Astrocyte (in vitro differentiated cells and primary cell): ENCODE data around the gene URB1. TPM values are rescaled to one million over a fixed set of nuclear protein-coding genes. Genes with fewer than 3 reads are reported as not detected.

Source experiments
- DNase-seq: peaks from one replicate; pipeline ENCODE4 v3.0.0-alpha.2; 2010; ENCODE audit warnings: low read depth
- FAIRE-seq: peaks from 2 replicates; lab custom pipeline; 2011; peaks lifted over from hg19 to GRCh38; lab: Jason Lieb, UNC
- H2AFZ ChIP-seq: 2 replicates; pipeline ENCODE4 v1.6.0; 2012; ENCODE audit warnings: low read depth, low read length, inconsistent platforms
- H3K27ac ChIP-seq: 2 replicates; pipeline ENCODE4 v1.5.1; 2011; ENCODE audit warnings: low read depth, low read length, inconsistent platforms
- H3K27me3 ChIP-seq: 2 replicates; pipeline ENCODE4 v1.6.0; 2011; ENCODE audit warnings: low read length, inconsistent platforms; ENCODE audit not compliant: insufficient read depth
- H3K36me3 ChIP-seq: 2 replicates; pipeline ENCODE4 v1.5.1; 2011; ENCODE audit warnings: low read length, inconsistent platforms; ENCODE audit not compliant: insufficient read depth
- H3K4me1 ChIP-seq: 2 replicates; pipeline ENCODE4 v1.5.1; 2011; ENCODE audit warnings: low read length, inconsistent platforms; ENCODE audit not compliant: insufficient read depth
- H3K4me2 ChIP-seq: 2 replicates; pipeline ENCODE4 v1.6.0; 2012; ENCODE audit warnings: low read length, inconsistent platforms
- H3K4me3 ChIP-seq: 2 replicates; pipeline ENCODE4 v1.5.1; 2011; ENCODE audit warnings: low read depth, mild to moderate bottlenecking, low read length, inconsistent platforms; ENCODE audit not compliant: insufficient read depth
- H3K79me2 ChIP-seq: 2 replicates; pipeline ENCODE4 v1.6.0; 2012; ENCODE audit warnings: mild to moderate bottlenecking, low read length, inconsistent platforms; ENCODE audit not compliant: insufficient read depth
- H3K9ac ChIP-seq: 2 replicates; pipeline ENCODE4 v1.6.0; 2012; ENCODE audit warnings: mild to moderate bottlenecking, low read length, inconsistent platforms
- H3K9me3 ChIP-seq: 2 replicates; pipeline ENCODE4 v1.5.1; 2012; ENCODE audit warnings: low read depth, mild to moderate bottlenecking, low read length, inconsistent platforms; ENCODE audit not compliant: insufficient read depth
- H4K20me1 ChIP-seq: 2 replicates; pipeline ENCODE4 v1.6.0; 2012; ENCODE audit warnings: low read length, inconsistent platforms; ENCODE audit not compliant: insufficient read depth
- H3K27ac Mint-ChIP-seq: one replicate; pipeline ENCODE4 v1.8.0; 2021; ENCODE audit warnings: mild to moderate bottlenecking, mixed read lengths; ENCODE audit not compliant: unreplicated experiment
- H3K27me3 Mint-ChIP-seq: one replicate; pipeline ENCODE4 v1.8.0; 2021; ENCODE audit warnings: low read depth, mixed read lengths; ENCODE audit not compliant: unreplicated experiment
- H3K36me3 Mint-ChIP-seq: one replicate; pipeline ENCODE4 v1.8.0; 2021; ENCODE audit warnings: low read depth, mixed read lengths; ENCODE audit not compliant: unreplicated experiment
- H3K4me1 Mint-ChIP-seq: one replicate; pipeline ENCODE4 v1.8.0; 2021; ENCODE audit warnings: low read depth, mixed read lengths; ENCODE audit not compliant: unreplicated experiment
- H3K4me3 Mint-ChIP-seq: one replicate; pipeline ENCODE4 v1.8.0; 2021; ENCODE audit warnings: mild to moderate bottlenecking, moderate library complexity, mixed read lengths; ENCODE audit not compliant: unreplicated experiment
- H3K9me3 Mint-ChIP-seq: one replicate; pipeline ENCODE4 v1.8.0; 2021; ENCODE audit warnings: mild to moderate bottlenecking, mixed read lengths; ENCODE audit not compliant: unreplicated experiment
- CTCF ChIP-seq: IDR thresholded peaks from 2 replicates; pipeline ENCODE4 v1.5.1; 2011; ENCODE audit warnings: low read depth, mild to moderate bottlenecking, inconsistent platforms, low read length, moderate library complexity; ENCODE audit not compliant: insufficient read depth
- EZH2 ChIP-seq: IDR thresholded peaks from 2 replicates; pipeline ENCODE4 v1.6.1; 2012; ENCODE audit warnings: mild to moderate bottlenecking, low read length, inconsistent platforms; ENCODE audit not compliant: insufficient read depth
- total RNA-seq: library from RNA; stranded (reverse); gene quantifications from 2 replicates; pipeline ENCODE4 v1.2.1, GENCODE V29; 2021

The URB1 gene
- total RNA-seq, 1 donor from 2014 or later, result 19.2 TPM

- Histone ChIP-seq H3K36me3 (peaks cover 81% of the 10 kb centered on the region), H3K27me3 (no peaks in the 10 kb centered on the region), H3K9ac (no peak overlapping the region), H3K9me3 (no peaks in the 10 kb centered on the region), H3K4me3 (no peak overlapping the region), H4K20me1 (peaks cover 32% of the 10 kb centered on the region), H2AFZ (no peak overlapping the region), H3K4me2 (no peak overlapping the region), H3K27ac (no peak overlapping the region), H3K79me2 (no peaks in the 10 kb centered on the region), H3K4me1 (no peaks in the 10 kb centered on the region)
- Mint-ChIP-seq H3K9me3 (no peaks in the 10 kb centered on the region), H3K36me3 (peaks cover 34% of the 10 kb centered on the region), H3K27ac (no peak overlapping the region), H3K27me3 (no peaks in the 10 kb centered on the region), H3K4me3 (no peak overlapping the region), H3K4me1 (peaks cover 3% of the 10 kb centered on the region)
- FAIRE-seq (no peak), DNase-seq (no peak)
- TF ChIP-seq EZH2, result no peak
- no peak for TF ChIP-seq CTCF
Measured at GRCh38 chr21:32352526-32352925, 40.3 kb downstream of the URB1 start.

- H3K4me1 ChIP-seq, result no peaks in the 10 kb centered on the region
- H2AFZ ChIP-seq, result no peak overlapping the region
- H3K9me3 Mint-ChIP-seq, result no peaks in the 10 kb centered on the region
- H3K4me3 ChIP-seq, result no peak overlapping the region
- no peaks in the 10 kb centered on the region for H3K9me3 ChIP-seq
- H3K36me3 ChIP-seq, result peaks cover 74% of the 10 kb centered on the region
- TF ChIP-seq CTCF, result no peak
- no peak for TF ChIP-seq EZH2
- FAIRE-seq (no peak), DNase-seq (no peak)
- H3K27ac Mint-ChIP-seq, result no peak overlapping the region
- no peaks in the 10 kb centered on the region for H3K27me3 Mint-ChIP-seq
- H3K27me3 ChIP-seq, result no peaks in the 10 kb centered on the region
- peaks cover 32% of the 10 kb centered on the region for H4K20me1 ChIP-seq
- peaks cover 3% of the 10 kb centered on the region for H3K4me1 Mint-ChIP-seq
- no peak overlapping the region for H3K4me2 ChIP-seq
- H3K79me2 ChIP-seq, result peaks cover 6% of the 10 kb centered on the region
- H3K36me3 Mint-ChIP-seq, result peaks cover 38% of the 10 kb centered on the region
- no peak overlapping the region for H3K9ac ChIP-seq
- no peak overlapping the region for H3K4me3 Mint-ChIP-seq
- no peak overlapping the region for H3K27ac ChIP-seq
Measured at GRCh38 chr21:32351428-32351827, 41.4 kb downstream of the URB1 start.

- Histone ChIP-seq H3K4me2 (no peak overlapping the region), H3K9ac (no peak overlapping the region), H3K36me3 (peaks cover 75% of the 10 kb centered on the region), H3K9me3 (no peaks in the 10 kb centered on the region), H3K4me3 (no peak overlapping the region), H3K79me2 (peaks cover 6% of the 10 kb centered on the region), H3K27me3 (no peaks in the 10 kb centered on the region), H3K4me1 (no peaks in the 10 kb centered on the region), H2AFZ (no peak overlapping the region), H3K27ac (no peak overlapping the region), H4K20me1 (peaks cover 32% of the 10 kb centered on the region)
- FAIRE-seq (no peak), DNase-seq (no peak)
- TF ChIP-seq EZH2 (no peak), CTCF (no peak)
- peaks cover 3% of the 10 kb centered on the region for H3K4me1 Mint-ChIP-seq
- no peaks in the 10 kb centered on the region for H3K27me3 Mint-ChIP-seq
- no peak overlapping the region for H3K27ac Mint-ChIP-seq
- H3K36me3 Mint-ChIP-seq, result peaks cover 41% of the 10 kb centered on the region
- H3K4me3 Mint-ChIP-seq, result no peak overlapping the region
- no peaks in the 10 kb centered on the region for H3K9me3 Mint-ChIP-seq
Measured at GRCh38 chr21:32350981-32351380, 41.8 kb downstream of the URB1 start.
